ENCODE measurements around the gene COQ2. TPM values are rescaled to one million over a fixed set of nuclear protein-coding genes. Genes with fewer than 3 reads are reported as not detected.

The COQ2 gene
- total RNA-seq, 2 experiments from 2014 or later, result 18.3 to 20.3 TPM

- ChIA-PET CTCF (interaction anchor here (0.8 to 1.6 kb wide), 5 partner anchors 9 to 149 kb away, joined by 3 read pairs; no protein-coding TSS in a partner anchor), POLR2A (interaction anchor here (1.6 kb wide), 1 partner anchor 14 kb away, joined by 4 read pairs; no protein-coding TSS in a partner anchor)
- no peak for ATAC-seq
- Mint-ChIP-seq H3K4me3 (no peak overlapping the region), H3K27ac (no peak overlapping the region), H3K4me1 (ENCODE audit: low read depth) (peaks cover 39% of the 10 kb centered on the region), H3K27me3 (no peaks in the 10 kb centered on the region), H3K36me3 (ENCODE audit: low read depth) (peaks cover 4% of the 10 kb centered on the region), H3K9me3 (no peaks in the 10 kb centered on the region)
- TF ChIP-seq, protein P1, sequence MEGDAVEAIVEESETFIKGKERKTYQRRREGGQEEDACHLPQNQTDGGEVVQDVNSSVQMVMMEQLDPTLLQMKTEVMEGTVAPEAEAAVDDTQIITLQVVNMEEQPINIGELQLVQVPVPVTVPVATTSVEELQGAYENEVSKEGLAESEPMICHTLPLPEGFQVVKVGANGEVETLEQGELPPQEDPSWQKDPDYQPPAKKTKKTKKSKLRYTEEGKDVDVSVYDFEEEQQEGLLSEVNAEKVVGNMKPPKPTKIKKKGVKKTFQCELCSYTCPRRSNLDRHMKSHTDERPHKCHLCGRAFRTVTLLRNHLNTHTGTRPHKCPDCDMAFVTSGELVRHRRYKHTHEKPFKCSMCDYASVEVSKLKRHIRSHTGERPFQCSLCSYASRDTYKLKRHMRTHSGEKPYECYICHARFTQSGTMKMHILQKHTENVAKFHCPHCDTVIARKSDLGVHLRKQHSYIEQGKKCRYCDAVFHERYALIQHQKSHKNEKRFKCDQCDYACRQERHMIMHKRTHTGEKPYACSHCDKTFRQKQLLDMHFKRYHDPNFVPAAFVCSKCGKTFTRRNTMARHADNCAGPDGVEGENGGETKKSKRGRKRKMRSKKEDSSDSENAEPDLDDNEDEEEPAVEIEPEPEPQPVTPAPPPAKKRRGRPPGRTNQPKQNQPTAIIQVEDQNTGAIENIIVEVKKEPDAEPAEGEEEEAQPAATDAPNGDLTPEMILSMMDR (IDR thresholded peaks at IDR 0.05), result no peak
- DNase-seq, result no peak
- intact Hi-C loops (cut with micrococcal nuclease), result no loop called here
Observed at GRCh38 chr4:83224502-83225197, 59.9 kb downstream of the COQ2 start.

DNA sequence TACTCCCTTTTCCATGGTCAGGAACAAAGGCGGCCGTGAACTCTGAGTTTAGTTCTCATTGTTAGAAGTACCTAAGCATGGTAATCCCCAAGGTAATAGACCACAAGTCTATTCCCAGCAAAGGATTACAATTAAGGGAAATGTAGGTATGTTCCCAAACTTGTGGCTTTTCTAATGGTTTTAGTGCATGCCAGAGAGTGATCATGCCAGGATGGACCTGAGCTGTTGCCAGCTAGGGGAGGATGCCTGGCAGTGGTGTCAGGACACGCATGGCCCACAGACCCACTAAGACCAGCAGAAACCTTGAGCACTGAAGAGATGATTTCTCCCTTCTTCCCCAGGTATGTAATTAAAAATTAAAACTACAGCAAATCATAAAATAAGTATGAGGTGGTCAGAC is 60.8 kb downstream of the COQ2 start:
- intact Hi-C loops (cut with micrococcal nuclease), result no loop called here
- CTCF ChIA-PET, result interaction anchor here (0.8 to 1.0 kb wide), 3 partner anchors 10 to 36 kb away, joined by 3 read pairs; no protein-coding TSS in a partner anchor
- Mint-ChIP-seq H3K27me3 (no peaks in the 10 kb centered on the region), H3K36me3 (ENCODE audit: low read depth) (peaks cover 2% of the 10 kb centered on the region), H3K27ac (peak overlapping the region; percentile 52), H3K4me1 (ENCODE audit: low read depth) (peaks cover 48% of the 10 kb centered on the region), H3K4me3 (no peak overlapping the region), H3K9me3 (no peaks in the 10 kb centered on the region)
- POLR2A ChIA-PET, result interaction anchor here (1.5 to 1.6 kb wide), 2 partner anchors 9 to 15 kb away, joined by 3 to 4 read pairs; no protein-coding TSS in a partner anchor
- ATAC-seq, result no peak
- TF ChIP-seq, protein P1 (IDR thresholded peaks at IDR 0.05), result no peak
- no peak for DNase-seq

DNA sequence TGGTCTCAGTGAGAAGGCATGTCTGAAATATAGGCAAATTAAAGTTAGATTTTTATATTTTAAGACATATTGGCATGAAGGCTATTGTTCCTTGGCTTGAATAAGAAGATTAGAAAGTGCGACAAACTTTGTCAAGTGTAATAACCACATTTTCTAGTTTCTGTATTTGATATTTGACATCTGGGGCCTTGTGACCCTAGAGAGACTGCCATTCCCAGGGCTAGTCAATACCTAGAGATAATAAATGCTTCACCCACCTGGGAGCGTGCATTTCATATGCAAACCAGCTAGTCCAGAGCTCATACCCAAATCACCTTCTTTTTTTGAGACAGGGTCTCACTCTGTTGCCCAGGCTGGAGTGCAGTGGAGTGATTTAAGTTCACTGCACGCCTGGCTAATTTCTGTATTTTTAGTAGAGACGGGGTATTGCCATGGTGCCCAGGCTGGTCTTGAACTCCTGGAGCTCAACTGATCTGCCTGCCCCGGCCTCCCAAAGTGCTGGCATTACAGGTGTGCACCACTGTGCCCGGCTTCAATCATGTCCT is 62.6 kb downstream of the COQ2 start:
- TF ChIP-seq, protein P1 (IDR thresholded peaks at IDR 0.05), result no peak
- CTCF ChIA-PET, result interaction anchor here (1.2 kb wide), 1 partner anchor 212 kb away, joined by 3 read pairs; no protein-coding TSS in a partner anchor
- no peaks in the 10 kb centered on the region for H3K9me3 Mint-ChIP-seq
- no peak for ATAC-seq
- no peaks in the 10 kb centered on the region for H3K27me3 Mint-ChIP-seq
- H3K4me1 Mint-ChIP-seq (ENCODE audit: low read depth), result peaks cover 64% of the 10 kb centered on the region
- intact Hi-C loops (cut with micrococcal nuclease), result no loop called here
- no peaks in the 10 kb centered on the region for H3K36me3 Mint-ChIP-seq (ENCODE audit: low read depth)
- H3K4me3 Mint-ChIP-seq, result no peak overlapping the region
- no peak for DNase-seq
- POLR2A ChIA-PET, result interaction anchor here (1.2 to 1.5 kb wide), 2 partner anchors 11 to 59 kb away, joined by 3 read pairs; no protein-coding TSS in a partner anchor
- no peak overlapping the region for H3K27ac Mint-ChIP-seq

DNA sequence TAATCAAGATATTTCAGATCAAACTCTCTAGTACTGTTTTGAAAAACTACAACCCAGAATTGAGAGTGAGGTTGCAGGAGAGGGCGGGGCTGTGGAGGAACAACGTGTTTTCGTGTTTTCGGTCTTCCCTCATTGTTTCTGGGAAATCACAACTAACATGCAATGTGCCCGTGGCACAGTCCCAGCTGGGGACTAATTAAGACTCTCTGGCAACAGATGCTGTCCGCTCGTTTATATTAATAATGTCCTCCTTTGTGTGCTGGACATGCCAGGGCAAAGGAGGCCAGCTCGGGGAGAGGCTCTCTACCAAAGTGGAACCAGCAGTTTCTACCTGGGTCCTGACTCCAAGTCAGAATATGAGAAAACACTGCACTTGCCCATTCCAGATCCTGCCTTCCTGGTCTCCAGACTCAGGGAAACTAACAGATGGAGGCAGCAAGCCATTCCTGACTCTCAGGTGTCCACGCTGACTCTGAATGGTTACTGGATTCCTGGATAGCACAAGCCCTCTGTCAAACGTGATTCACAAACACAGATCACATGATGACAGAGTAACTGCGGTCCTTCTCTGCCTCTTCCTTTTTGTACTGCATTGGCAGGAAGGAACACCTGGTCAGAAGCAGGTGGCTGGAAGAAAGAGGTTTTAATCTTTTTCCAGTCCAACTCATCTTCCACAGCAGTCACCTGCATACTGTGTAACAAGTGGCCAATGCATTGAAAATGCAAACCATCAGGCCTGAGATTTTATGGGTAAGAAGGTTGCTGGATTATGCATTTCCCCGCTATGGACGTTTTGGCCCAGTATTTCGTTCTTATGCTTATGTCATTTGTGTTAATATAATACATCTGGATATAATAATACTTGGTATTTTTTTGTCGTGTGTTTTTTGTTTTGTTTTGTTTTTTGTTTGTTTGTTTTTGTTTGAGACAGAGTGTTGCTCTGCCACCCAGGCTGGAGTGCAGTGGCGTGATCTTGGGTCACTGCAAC is 65.0 kb downstream of the COQ2 start:
- H3K27me3 Mint-ChIP-seq, result no peaks in the 10 kb centered on the region
- no peaks in the 10 kb centered on the region for H3K9me3 Mint-ChIP-seq
- ChIA-PET CTCF (interaction anchor here (0.9 to 2.7 kb wide), 5 partner anchors 11 to 74 kb away, joined by 3 to 16 read pairs (median 5); no protein-coding TSS in a partner anchor), POLR2A (interaction anchor here (1.0 to 2.7 kb wide), 9 partner anchors 12 to 110 kb away, joined by 3 to 27 read pairs (median 4); no protein-coding TSS in a partner anchor)
- peaks cover 3% of the 10 kb centered on the region for H3K36me3 Mint-ChIP-seq (ENCODE audit: low read depth)
- peaks cover 76% of the 10 kb centered on the region for H3K4me1 Mint-ChIP-seq (ENCODE audit: low read depth)
- DNase-seq, result peak; percentile 83
- peak overlapping the region; percentile 67 for H3K4me3 Mint-ChIP-seq
- intact Hi-C loops (cut with micrococcal nuclease), result no loop called here
- TF ChIP-seq, protein P1 (IDR thresholded peaks at IDR 0.05), result no peak
- peak; percentile 46 for ATAC-seq
- peak overlapping the region; percentile 91 for H3K27ac Mint-ChIP-seq

All from activated CD8-positive, alpha-beta T cell treated with anti-CD3 and anti-CD28 coated beads for 36 hours (primary cell).